Endothelial cell of umbilical vein (primary cell): ENCODE data around the gene MYBPHL. TPM values are rescaled to one million over a fixed set of nuclear protein-coding genes. Genes with fewer than 3 reads are reported as not detected.

ENCODE experiments used
- BruUV-seq: library from RNA; stranded (reverse); fragments of 400-500 nt; replicated peaks from 2 replicates; lab custom pipeline; 2021; lab: Mats Ljungman, UMichigan
- CTCF ChIA-PET: fragments of 300-600, 350-600 bp; sonication (Branson Sonifier 250); formaldehyde crosslinking; loops from one replicate; lab custom pipeline; 2021; ENCODE audit warnings: antibody characterized with exemption, inconsistent platforms; lab: Charles Lee
- POLR2A ChIA-PET: fragments of 300-600, 350-600 bp; sonication (Branson Sonifier 250); formaldehyde crosslinking; loops from one replicate; lab custom pipeline; 2021; ENCODE audit warnings: antibody characterized with exemption, inconsistent platforms; lab: Charles Lee
- DNase-seq: peaks from one replicate; pipeline ENCODE4 v3.0.0-alpha.2; 2011; ENCODE audit warnings: low read depth, low spot score
- FAIRE-seq: peaks from 2 replicates; lab custom pipeline; 2011; peaks lifted over from hg19 to GRCh38; lab: Jason Lieb, UNC
- H2AFZ ChIP-seq: 2 replicates; pipeline ENCODE4 v1.6.0; 2012; ENCODE audit warnings: low read depth, low read length, control low read depth, inconsistent platforms
- H3K27ac ChIP-seq: 2 replicates; pipeline ENCODE4 v1.5.1; 2011; ENCODE audit warnings: low read depth, mild to moderate bottlenecking, control low read depth, low read length, moderate library complexity; ENCODE audit not compliant: insufficient read depth
- H3K27me3 ChIP-seq, 2 experiments: 2 replicates each; pipeline versions ENCODE4 v1.6.0 to v1.6.1; 2011; ENCODE audit warnings: low read length in 2 of 2, mixed read lengths in 1 of 2; ENCODE audit not compliant: control insufficient read depth in 2 of 2, insufficient read depth in 2 of 2
- H3K36me3 ChIP-seq, 2 experiments: 2 replicates in 1 of 2; 3 replicates in 1 of 2; pipeline ENCODE4 v1.5.1; 2011; ENCODE audit warnings: low read length in 2 of 2, mild to moderate bottlenecking in 1 of 2, moderate library complexity in 1 of 2; ENCODE audit not compliant: control insufficient read depth in 2 of 2, insufficient read depth in 2 of 2; ENCODE audit errors: extremely low read depth in 1 of 2
- H3K4me1 ChIP-seq: 3 replicates; pipeline ENCODE4 v1.5.1; 2011; ENCODE audit warnings: mild to moderate bottlenecking, low read length; ENCODE audit not compliant: control insufficient read depth, insufficient read depth; ENCODE audit errors: extremely low read depth
- H3K4me2 ChIP-seq: 2 replicates; pipeline ENCODE4 v1.6.1; 2011; ENCODE audit warnings: low read length, control low read depth, mixed read lengths; ENCODE audit not compliant: insufficient read depth
- H3K4me3 ChIP-seq, 3 experiments: fragments of 200-600 bp in 1 of 3; sonication (generic), shearing (Covaris generic) in 1 of 3; replicated peaks in 1 of 3; 2 replicates each; pipeline ENCODE4 v1.5.1; 2011 to 2016; ENCODE audit warnings: control low read depth in 3 of 3, low read length in 3 of 3, mild to moderate bottlenecking in 2 of 3, inconsistent platforms in 1 of 3, low read depth in 1 of 3, moderate library complexity in 1 of 3; ENCODE audit not compliant: insufficient read depth in 1 of 3
- H3K79me2 ChIP-seq: 2 replicates; pipeline ENCODE4 v1.6.0; 2012; ENCODE audit warnings: low read length, inconsistent platforms; ENCODE audit not compliant: control insufficient read depth, insufficient read depth
- H3K9ac ChIP-seq: replicated peaks from 2 replicates; pipeline ENCODE3; 2011; ENCODE audit warnings: low read length, control low read depth; ENCODE audit not compliant: insufficient read depth; ENCODE audit errors: extremely low read depth
- H3K9me1 ChIP-seq: replicated peaks from 3 replicates; pipeline ENCODE4 v1.6.0; 2011; ENCODE audit warnings: mild to moderate bottlenecking, low read length; ENCODE audit not compliant: control insufficient read depth, insufficient read depth; ENCODE audit errors: extremely low read depth
- H3K9me3 ChIP-seq: replicated peaks from 2 replicates; pipeline ENCODE4 v1.5.1; 2012; ENCODE audit warnings: low read length, inconsistent platforms; ENCODE audit not compliant: control insufficient read depth, insufficient read depth
- H4K20me1 ChIP-seq: replicated peaks from 2 replicates; pipeline ENCODE3; 2011; ENCODE audit warnings: mild to moderate bottlenecking, low read length; ENCODE audit not compliant: control insufficient read depth, insufficient read depth; ENCODE audit errors: extremely low read depth
- EZH2 ChIP-seq: IDR thresholded peaks from 2 replicates; pipeline ENCODE4 v1.6.1; 2012; ENCODE audit warnings: borderline replicate concordance, low read depth, mild to moderate bottlenecking, moderate library complexity, low read length, inconsistent platforms; ENCODE audit not compliant: severe bottlenecking
- FOS ChIP-seq: IDR thresholded peaks from 2 replicates; pipeline ENCODE4 v1.6.1; 2011; ENCODE audit warnings: mild to moderate bottlenecking, low read length, moderate library complexity, borderline replicate concordance; ENCODE audit not compliant: insufficient read depth
- JUN ChIP-seq: IDR thresholded peaks from 2 replicates; pipeline ENCODE4 v1.6.1; 2011; ENCODE audit warnings: borderline replicate concordance, low read depth; ENCODE audit not compliant: insufficient read length, insufficient read depth
- MAX ChIP-seq: IDR thresholded peaks from 2 replicates; pipeline ENCODE4 v1.6.1; 2011; ENCODE audit not compliant: insufficient read depth, insufficient read length
- POLR2A ChIP-seq: IDR thresholded peaks from 2 replicates; pipeline ENCODE4 v1.6.1; 2012; ENCODE audit warnings: low read depth, mild to moderate bottlenecking, control low read depth, low read length
- POLR2AphosphoS5 ChIP-seq: IDR thresholded peaks from 2 replicates; pipeline ENCODE4 v1.6.1; 2012; ENCODE audit warnings: low read depth, mild to moderate bottlenecking, control low read depth, low read length, moderate library complexity; ENCODE audit not compliant: insufficient read depth
- dilution Hi-C: fragments of 300-500 bp; cut with MboI; formaldehyde crosslinking; loops from one replicate; pipeline ENCODE4 v1.15.0; 2019; ENCODE audit warnings: low sequenced_read_pairs; ENCODE audit not compliant: extremely low pct_ligation_motif_present
- intact Hi-C: fragments of 100-400 bp; cut with micrococcal nuclease; formaldehyde crosslinking; loops from one replicate; pipeline ENCODE4 v1.10.0; 2022
- polyA plus RNA-seq, 4 experiments: library from polyadenylated mRNA; depleted of rRNA in 3 of 4; stranded (reverse) in 3 of 4; unstranded in 1 of 4; fragments of >200 nt; gene quantifications; 2 replicates each; pipeline versions ENCODE4 v1.2.1 to v1.2.3, GENCODE V29; 2011 to 2012; ENCODE audit warnings: missing spikeins in 1 of 4
- total RNA-seq: library from RNA; stranded (reverse); gene quantifications from 2 replicates; pipeline ENCODE4 v1.2.3, GENCODE V29; 2021

The MYBPHL gene
- total and polyA plus RNA-seq, 2 donors (not counting 3 experiments of a cell fraction or from before 2014, with no cell fraction given), result not detected

DNA sequence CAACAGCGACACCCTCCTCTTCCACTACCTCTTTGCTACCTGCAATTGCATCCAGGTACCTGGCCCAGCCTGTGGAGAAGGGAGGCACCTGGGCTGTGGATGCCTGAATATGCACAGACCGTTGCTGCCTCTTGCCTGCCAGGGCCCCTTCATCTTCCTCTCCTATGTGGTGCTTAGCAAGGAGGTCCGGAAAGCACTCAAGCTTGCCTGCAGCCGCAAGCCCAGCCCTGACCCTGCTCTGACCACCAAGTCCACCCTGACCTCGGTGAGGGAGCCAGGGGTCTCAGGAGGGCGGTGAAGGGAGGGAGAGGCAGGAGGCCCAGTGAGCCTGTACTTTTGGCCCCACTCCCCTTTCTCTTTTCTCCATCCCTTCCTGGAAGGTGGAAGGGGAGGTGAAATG is 35.4 kb downstream of the MYBPHL start:
- Histone ChIP-seq H3K27me3 (no peaks in the 10 kb centered on the region), H3K4me3 (no peak overlapping the region), H3K4me2 (no peak overlapping the region), H3K9ac (no peak overlapping the region), H2AFZ (no peak overlapping the region), H3K36me3 (no peaks in the 10 kb centered on the region), H4K20me1 (no peaks in the 10 kb centered on the region), H3K79me2 (no peaks in the 10 kb centered on the region), H3K9me3 (no peaks in the 10 kb centered on the region), H3K4me1 (no peaks in the 10 kb centered on the region), H3K9me1 (no peaks in the 10 kb centered on the region), H3K27ac (no peak overlapping the region)
- ChIA-PET POLR2A (no interaction called here), CTCF (interaction anchor here (1.1 kb wide), 1 partner anchor 17 kb away, joined by 4 read pairs; no protein-coding TSS in a partner anchor)
- BruUV-seq, result no TSS peak
- TF ChIP-seq POLR2A (no peak), MAX (no peak), EZH2 (no peak), JUN (no peak)
- no peak for FAIRE-seq
- DNase-seq, result no peak
- intact Hi-C loops (loop anchor here (10.0 kb wide), 1 partner anchor 213 kb away; the partner anchor contains the start of gene ATXN7L2), dilution Hi-C loops (no loop called here)

DNA sequence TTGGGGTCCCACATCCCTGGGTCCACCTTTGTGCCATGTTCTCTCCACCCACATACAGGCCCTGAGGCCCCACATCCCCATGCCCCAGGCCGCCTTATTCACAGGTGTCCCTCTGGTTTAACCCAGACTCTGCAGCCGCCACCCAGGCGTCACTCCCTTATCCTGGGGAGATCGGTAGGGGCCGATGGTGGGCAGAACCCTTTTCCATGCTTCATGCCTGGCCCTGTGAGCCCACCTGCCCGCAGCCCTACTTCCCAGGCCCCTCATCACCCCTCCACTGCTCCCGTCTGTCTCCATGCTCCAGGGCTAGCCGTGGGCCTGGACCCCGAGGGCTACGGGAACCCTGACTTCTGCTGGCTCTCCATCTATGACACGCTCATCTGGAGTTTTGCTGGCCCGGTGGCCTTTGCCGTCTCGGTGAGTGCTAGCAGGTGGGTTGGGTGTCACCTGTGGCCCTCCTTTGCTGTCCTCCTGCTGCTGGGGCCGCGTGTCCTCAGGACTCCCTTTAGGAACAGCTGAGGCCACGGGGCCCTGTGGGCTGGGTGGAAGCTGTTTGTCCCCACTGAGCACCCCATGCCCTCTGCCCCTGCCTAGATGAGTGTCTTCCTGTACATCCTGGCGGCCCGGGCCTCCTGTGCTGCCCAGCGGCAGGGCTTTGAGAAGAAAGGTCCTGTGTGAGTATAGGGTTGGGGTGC is 36.0 kb downstream of the MYBPHL start:
- BruUV-seq, result no TSS peak
- ChIA-PET POLR2A (no interaction called here), CTCF (no interaction called here)
- H2AFZ ChIP-seq, result no peak overlapping the region
- H3K4me3 ChIP-seq, result no peak overlapping the region
- H4K20me1 ChIP-seq, result no peaks in the 10 kb centered on the region
- no peaks in the 10 kb centered on the region for H3K4me1 ChIP-seq
- intact Hi-C loops, result loop anchor here (10.0 kb wide), 1 partner anchor 214 kb away; the partner anchor contains the start of gene ATXN7L2
- no peaks in the 10 kb centered on the region for H3K9me3 ChIP-seq
- no peaks in the 10 kb centered on the region for H3K79me2 ChIP-seq
- FAIRE-seq (no peak), DNase-seq (no peak)
- no peaks in the 10 kb centered on the region for H3K36me3 ChIP-seq
- dilution Hi-C loops, result no loop called here
- TF ChIP-seq POLR2AphosphoS5 (no peak), JUN (no peak), FOS (no peak), POLR2A (no peak)
- H3K9me1 ChIP-seq, result no peaks in the 10 kb centered on the region
- H3K27ac ChIP-seq, result no peak overlapping the region
- H3K4me2 ChIP-seq, result no peak overlapping the region
- H3K27me3 ChIP-seq, result no peaks in the 10 kb centered on the region
- H3K9ac ChIP-seq, result no peak overlapping the region
